Stimulated activated CD4-positive, alpha-beta T cell treated with anti-CD3 and anti-CD28 coated beads, Interleukin-4, amount 100 ng/mL, for 24 hours (primary cell): ENCODE results near the gene SCN4A.
"Not testable (repeated sequence)": the region's sequence is repeated elsewhere in the genome, so short reads cannot be mapped to it uniquely, and the experiment has no call there.

Source experiments
- DNase-seq: peaks from one replicate; pipeline ENCODE4 v3.0.0-alpha.2; 2020

SCN4A gene

DNA sequence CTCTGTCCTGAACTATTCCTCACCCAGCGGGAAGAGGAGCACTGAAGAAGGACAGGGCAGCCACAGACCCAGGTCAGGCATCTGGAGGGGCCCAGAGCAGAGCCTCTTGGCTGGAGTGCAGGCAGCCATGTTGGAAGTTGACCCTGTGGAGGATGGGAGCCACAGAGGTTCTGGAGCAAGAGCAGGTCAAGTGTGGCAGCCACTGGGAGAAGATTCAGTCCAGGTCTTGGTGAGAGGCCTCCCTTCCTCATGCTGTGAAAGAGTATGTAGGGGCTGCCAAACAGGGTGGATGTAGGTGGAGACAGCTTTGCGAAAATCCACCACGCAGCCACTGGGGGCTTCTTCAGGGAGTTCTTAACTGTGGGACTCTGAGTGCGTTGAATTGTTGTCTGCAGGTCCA, 40.0 kb downstream of the SCN4A start:
- no peak for DNase-seq

DNA sequence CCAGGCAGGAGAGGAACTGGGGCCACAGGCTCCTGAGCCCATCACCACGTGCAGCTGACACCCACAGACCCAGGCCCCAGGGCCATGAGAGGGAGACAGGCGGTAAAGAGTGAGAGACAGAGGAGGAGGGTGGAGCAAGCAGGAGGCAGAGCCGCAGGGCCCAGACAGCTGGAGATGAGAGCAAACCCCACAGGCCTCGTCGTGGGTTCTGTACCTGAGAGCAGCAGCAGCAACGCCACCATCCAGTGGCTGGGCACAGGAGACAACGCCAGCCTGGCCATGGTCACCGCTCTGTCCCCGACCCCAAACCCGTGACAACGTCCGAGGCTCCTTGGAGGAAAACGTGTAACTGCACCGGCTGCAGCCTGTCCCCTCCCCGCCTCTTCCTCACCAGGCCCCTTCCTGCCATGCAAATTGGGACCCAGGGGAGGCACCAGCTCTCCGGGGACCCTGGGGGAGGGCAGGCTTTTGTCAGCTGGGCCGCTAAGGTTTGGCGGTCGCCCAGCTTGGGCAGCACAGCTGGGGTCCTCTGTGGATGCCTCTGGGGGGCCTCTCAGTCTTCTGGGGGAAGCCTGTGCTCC, 40.6 kb downstream of the SCN4A start, which contains the start of gene CD79B:
Gene CD79B, minus strand, starts transcription at position 351 of the 581 bp plus-strand sequence. Its CDS starts 70 bp downstream, at position 281.
- DNase-seq: peak; percentile 49

DNA sequence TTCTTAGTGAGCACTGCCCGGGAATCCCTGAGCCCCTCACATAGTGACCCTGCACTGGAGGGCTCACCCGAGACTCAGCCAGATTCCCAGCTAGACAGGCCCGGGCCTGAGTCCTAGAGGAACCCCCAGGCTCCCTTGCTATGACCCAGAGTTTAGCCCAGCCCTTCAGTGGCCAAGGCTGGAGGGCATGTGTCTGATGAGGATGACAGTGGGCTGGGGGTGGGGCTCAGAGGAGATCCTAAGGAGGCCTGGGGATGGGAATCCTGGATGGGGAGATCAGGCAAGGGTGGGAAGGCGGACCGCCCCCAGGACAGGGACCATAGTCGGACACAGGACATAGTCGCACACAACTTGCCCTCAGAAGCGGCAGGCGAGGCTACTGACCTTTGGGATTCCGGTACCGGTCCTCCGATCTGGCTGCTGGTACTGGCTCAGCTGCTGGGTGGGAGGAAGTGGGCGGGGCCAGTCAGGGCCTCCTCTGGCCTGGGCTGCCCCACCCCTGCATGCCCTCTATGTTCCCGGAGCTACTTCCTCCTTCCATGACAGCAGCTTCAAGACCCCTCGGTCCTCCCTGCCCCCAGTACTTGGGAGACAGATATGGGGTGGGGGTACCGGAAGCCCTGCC, 41.7 kb downstream of the SCN4A start:
- DNase-seq: peak; percentile 55

DNA sequence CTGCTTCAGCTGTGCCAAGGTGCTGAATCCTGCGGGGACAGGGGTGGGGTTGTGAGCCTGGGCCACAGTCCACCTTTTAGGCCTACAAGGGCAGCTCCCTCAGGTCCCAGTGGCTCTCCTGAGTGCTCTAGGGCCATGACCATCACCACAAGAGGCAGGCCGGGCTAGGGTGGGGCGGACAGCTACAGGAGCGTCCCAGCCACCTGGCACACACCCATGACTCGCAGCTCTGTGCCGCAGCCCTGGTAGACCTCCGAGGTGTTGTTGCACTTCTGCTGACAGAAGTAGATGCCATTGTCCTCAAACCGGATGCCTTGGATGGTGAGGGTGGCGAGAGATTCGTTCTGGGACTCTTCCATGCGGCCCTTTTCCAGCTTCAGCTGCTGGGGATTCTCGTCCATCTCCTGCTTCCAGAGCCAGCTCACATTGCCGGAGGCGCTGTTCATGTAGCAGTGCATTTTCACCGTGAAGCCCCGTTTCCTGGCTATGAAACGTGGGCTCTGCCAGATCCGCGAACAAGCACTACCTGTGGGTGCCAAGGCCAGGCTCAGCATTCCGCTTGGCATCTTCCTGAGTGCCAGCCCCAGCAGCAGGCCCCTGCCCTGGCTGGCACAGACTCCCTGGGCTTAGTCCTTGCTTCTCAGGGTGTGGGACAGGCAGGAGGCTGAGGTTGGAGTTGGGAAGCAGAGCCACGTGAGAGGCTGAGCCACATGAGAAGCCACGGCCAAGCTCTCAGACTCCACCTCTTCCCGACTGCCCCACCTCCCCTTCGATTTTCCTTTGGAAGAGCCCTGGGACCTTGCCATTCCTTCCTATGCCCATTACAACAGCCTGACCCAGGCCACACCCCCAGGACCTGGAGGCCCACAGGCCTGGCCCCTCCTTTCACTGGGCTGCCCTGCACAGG, 42.6 kb downstream of the SCN4A start:
- DNase-seq: no peak

DNA sequence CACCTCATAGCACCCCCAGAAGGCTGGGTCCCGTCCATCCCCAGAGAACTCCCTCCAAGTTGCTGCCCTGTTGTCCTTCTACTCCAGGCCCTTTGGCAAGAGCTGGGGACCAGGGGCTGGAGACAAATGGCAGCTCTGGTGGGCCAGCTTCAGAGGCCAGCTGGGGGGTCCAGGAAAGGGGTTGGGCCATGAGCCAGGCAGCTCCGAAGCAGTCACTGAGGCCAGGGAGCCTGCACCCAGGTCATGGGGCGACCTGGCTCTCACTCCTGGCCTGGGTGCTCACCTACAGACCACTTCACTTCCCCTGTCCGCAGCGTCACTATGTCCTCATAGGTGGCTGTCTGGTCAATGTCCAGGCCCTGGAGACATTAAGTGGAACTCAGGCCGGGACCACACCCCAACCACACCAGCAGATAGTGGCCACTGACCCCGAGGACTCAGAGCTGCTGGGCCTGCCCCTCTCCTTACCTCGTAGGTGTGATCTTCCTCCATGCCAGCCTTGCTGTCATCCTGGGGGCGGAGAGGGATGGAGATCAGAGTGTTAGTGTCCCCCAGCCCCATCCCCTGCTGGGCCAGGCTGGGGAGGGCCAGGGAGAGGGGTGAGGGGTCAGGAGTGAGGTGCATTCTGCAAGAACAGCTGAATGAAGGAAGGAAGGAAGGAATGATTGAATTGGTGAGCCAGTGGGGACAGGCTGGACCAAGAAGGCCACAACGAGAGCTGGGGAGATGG, 43.6 kb downstream of the SCN4A start:
- DNase-seq: no peak

DNA sequence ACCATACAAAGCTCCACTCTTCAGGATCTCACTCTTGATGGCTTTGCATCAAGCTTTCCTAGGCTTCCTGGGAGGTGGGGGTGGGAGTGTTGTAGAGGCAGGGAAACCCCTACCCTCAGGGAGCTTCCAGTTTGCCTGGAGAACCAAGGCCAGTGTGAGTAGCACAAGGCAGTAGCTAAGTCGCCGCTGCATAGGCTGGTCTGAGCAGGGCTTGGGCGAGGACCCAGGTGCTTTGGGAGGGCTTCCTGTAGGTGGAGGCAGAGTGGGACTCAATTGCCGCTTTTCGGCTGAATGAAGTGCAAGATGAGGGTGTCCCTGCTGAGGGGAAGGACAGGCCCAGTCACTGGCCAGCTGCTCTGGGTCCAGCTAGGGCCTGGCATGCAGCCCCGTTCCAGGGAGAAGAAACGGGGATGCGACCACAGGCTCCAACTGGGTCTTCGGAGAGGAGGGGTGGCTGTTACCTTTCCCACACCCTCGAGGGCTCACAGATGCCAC, 44.5 kb downstream of the SCN4A start:
- no peak for DNase-seq

DNA sequence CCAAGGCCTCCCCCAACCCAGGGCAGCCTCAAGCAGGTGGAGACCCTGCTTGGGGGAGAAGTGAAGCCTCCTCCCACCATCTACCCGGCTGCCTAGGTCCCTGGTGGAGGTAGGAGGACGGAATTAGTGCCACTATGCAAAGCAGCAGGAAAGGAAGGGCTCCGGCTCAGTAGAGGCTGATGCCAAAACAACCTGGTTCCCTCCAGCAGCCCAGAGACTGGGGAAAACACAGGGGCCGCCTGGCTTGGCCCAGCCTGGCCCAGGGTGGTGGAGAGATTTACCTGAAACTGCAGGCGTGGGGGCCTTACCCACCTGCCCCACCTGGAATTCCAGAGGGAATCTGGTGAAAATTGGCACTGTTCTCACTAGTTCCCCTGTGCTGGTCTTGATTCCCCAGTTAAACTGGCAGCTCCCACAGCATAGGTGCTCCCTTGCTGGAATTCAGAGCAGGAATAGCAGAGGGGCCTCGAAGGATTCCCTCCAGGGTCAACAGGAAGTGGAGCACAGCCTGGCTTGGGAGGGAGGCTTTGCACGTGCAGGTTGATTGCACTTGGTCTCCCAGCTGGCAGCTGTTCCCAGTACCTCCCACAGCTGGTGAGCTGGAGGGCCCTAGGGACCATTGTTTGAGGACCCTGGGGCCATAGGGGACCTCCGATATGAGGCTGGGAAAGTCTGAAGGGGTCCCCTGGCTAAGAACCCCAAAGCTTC, 45.1 kb downstream of the SCN4A start:
- DNase-seq: no peak

DNA sequence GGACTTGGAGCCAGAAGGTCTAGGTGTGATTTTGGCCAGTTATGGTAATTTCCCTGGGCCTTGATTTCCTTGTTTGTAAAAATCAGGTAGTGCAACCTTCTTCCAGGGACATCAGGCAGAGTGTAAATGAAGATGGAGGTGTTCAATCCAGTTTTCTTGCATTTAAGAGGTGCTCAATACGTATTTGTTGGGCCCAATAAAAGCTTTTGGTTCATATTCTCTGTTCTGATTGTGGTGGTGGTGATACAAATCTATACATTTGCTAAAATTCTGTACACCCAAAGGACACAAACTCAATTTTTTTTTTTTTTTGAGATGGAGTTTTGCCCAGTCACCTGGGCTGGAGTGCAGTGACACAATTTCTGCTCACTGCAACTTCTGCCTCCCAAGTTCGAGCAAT, 46.6 kb downstream of the SCN4A start:
- DNase-seq: no peak

DNA sequence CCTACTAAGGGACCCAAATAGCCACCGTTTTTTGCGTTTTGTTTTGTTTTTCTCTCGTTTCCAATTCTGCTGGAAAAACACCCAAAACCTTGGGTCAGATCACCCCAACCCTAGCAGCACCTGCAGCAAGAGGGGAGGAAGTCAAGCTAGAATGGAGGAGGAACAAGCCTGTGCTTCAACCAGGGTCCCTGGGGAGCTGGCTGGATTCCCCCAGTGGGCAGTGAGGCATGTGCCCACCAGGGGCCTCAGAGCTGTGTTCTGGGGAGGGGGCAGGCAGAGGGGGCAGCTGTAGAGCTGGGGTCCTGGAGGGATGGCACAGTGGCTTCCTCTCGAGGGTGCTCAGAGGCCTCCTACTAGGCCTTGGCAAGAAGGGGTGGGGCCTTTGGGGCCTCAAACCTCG, 47.1 kb downstream of the SCN4A start:
- DNase-seq: no peak

DNA sequence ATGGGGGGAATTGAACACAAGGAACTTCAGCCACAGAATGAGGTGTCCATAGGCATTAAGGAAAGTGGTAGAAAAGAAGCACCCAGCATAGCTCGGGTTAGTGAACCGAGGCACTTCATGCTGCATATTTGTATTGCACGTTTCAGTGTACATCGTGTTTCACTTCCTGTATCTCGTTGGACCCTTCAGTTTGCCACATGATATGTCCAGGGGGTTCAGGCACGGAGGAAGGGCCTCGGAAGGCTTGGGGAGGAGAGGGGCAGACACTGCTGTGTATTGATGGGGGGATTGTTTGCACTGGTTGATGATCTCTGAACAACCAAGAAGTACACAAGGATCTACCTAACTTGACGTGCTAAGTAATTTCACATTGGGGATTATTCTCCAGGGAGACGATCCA, 50.3 kb downstream of the SCN4A start:
- not testable (repeated sequence) for DNase-seq

DNA sequence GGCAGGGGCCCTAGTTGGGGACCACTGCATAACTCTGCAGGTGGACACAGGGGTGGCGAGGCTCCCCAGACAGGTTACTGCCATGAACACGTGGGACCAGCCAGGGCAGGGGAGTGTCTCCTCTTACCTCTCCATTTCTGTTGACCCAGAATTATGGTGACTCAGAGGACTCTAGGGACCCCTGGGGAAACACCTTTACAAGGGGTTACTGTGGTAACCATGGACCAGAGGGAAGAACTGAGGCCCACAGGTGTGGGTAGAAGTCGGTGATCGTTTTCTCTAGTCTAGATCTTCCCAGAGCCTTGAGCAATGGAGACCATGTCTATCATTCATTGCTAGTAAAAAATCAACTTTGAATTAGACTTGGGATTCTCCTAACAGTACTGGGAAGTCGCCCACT, 51.9 kb downstream of the SCN4A start:
- not testable (repeated sequence) for DNase-seq

DNA sequence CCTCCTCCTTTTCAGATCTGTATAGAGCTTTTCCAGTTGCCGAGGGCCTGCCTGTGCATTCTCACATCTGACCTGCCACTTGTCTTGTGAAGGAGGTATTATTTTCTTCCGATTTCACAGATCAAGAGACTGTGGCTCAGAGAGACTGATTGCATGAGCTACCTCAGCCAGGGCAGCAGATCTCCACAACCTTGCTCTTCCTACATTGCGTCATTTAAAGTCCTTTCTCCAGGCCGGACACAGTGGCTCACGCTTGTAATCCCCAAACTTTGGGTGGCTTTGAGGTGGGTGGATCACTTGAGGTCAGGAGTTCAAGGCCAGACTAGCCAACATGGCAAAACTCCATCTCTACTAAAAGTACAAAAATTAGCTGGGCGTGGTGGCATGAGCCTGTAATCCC, 52.7 kb downstream of the SCN4A start:
- DNase-seq: not testable (repeated sequence)

DNA sequence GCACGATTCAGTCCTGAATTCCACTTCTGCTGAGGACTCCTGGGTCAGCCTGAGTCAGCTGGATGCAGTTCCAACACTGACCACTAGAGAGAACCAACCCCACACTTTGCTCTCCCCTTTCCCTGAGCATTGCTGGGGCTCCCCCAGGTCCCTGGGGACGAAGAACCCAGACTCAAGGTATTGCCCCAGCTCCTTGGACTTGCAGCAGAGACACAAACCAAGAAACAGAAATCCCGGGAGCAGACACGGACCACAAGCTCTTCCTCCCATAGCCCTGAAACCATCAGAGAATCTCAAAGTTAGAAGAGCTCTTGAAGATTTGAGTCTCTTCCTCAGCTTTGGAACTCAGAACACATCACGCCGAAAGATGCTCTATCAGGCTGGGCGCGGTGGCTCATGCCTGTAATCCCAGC, 53.4 kb downstream of the SCN4A start:
- DNase-seq: peak; percentile 80

DNA sequence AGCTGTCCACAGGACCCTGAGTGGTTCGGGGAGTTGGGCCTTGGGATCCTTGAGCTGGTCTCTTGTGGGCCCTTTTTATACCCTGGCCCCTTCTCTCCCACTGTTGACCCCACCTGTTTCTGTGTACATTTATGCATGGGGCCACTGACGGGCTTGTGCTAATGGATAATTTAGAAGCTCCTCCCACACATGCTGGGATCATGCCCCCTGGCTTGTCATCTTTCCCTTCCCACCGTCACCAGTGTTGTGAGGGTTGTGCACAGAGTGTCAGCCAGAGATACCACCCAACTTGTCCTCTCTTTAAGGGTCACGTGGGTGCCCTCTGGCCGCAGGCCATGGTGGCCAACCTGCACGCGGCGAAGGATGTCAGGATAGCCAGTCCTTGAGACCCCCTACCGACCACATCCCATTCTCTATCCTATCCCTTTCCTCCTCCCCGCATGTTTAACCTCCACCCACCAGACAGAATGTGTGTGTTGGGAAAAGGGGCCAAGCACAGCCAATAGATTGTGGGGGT, 53.9 kb downstream of the SCN4A start, which contains the start of gene GH1:
Gene GH1, minus strand, starts transcription at position 51 of the 517 bp plus-strand sequence. CDS start 63 bp downstream, outside the sequence.
- not testable (repeated sequence) for DNase-seq

DNA sequence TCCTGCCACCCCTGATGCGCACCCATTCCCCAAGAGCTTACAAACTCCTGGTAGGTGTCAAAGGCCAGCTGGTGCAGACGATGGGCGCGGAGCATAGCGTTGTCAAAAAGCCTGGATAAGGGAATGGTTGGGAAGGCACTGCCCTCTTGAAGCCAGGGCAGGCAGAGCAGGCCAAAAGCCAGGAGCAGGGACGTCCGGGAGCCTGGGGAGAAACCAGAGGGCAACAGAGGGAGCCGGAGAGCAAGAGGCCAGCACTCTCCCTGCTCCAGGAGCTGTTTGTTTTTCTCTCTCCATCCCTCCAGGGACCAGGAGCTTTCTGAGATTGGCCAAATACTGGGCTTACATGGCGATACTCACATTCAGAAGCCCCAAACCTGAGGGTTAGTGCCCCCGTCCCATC, 54.4 kb downstream of the SCN4A start:
- no peak for DNase-seq

DNA sequence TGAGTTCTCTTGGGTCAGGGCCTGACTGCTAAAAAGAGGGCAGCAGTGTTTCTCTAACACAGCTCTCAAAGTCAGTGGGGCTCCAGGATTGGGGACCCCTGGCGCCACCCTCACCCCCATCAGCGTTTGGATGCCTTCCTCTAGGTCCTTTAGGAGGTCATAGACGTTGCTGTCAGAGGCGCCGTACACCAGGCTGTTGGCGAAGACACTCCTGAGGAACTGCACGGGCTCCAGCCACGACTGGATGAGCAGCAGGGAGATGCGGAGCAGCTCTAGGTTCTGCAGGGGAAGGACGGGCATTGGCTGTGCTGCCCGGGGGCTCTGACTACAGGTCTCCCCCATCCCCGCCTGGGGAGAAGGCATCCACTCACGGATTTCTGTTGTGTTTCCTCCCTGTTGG, 55.1 kb downstream of the SCN4A start:
- no peak for DNase-seq

DNA sequence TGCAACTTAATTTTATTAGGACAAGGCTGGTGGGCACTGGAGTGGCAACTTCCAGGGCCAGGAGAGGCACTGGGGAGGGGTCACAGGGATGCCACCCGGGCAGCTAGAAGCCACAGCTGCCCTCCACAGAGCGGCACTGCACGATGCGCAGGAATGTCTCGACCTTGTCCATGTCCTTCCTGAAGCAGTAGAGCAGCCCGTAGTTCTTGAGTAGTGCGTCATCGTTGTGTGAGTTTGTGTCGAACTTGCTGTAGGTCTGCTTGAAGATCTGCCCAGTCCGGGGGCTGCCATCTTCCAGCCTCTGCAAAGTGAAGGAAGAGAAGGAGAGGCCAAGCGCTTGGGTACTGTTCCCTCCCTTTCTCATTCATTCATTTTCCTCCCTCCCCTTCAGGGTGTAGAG, 55.5 kb downstream of the SCN4A start:
- not testable (repeated sequence) for DNase-seq

DNA sequence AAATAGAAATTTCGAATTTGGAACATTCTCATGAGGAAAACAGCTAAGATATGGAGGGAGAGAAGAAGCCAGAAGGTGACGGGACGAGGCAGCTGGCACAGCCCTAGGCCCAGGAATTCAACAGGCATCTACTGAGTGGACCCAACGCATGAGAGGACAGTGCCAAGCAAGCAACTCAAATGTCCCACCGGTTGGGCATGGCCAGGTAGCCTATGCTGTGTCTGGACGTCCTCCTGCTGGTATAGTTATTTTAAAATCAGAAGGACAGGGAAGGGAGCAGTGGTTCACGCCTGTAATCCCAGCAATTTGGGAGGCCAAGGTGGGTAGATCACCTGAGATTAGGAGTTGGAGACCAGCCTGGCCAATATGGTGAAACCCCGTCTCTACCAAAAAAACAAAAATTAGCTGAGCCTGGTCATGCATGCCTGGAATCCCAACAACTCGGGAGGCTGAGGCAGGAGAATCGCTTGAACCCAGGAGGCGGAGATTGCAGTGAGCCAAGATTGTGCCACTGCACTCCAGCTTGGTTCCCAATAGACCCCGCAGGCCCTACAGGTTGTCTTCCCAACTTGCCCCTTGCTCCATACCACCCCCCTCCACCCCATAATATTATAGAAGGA, 56.0 kb downstream of the SCN4A start:
- no peak for DNase-seq

DNA sequence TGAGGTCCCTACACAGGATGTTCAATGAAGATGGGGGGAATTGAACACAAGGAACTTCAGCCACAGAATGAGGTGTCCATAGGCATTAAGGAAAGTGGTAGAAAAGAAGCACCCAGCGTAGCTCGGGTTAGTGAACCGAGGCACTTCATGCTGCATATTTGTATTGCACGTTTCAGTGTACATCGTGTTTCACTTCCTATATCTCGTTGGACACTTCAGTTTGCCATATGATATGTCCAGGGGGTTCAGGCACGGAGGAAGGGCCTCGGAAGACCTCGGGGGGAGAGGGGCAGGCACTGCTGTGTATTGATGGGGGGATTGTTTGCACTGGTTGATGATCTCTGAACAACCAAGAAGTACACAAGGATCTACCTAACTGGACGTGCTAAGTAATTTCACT, 57.0 kb downstream of the SCN4A start:
- DNase-seq: not testable (repeated sequence)

DNA sequence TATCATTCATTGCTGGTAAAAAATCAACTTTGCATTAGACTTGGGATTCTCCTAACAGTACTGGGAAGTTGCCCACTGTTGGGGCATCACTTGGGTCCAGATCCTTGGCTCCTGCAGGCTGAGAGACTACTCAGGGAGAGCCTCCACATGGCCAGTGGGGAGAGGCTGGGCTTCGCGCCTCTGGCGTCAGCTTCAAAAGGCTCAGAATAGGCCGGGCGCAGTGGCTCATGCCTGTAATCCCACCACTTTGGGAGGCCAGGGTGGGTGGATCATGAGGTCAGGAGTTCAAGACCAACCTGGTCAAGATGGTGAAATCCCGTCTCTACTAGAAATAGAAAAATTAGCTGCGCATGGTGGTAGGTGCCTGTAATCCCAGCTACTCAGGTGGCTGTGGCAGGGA, 58.2 kb downstream of the SCN4A start:
- no peak for DNase-seq

DNA sequence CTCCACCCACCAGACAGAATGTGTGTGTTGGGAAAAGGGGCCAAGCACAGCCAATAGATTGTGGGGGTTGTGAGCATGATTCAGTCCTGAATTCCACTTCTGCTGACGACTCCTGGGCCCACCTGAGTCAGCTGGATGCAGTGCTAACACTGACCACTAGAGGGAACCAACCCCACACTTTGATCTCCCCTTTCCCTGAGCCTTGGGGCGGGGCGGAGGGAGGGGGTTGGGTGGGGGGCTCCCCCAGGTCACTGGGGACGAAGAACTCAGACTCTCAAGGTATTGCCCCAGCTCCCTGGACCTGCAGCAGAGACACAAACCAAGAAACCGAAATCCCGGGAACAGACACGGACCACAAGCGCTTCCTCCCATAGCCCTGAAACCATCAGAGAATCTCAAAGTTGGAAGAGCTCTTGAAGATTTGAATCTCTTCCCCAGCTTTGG, 61.0 kb downstream of the SCN4A start:
- DNase-seq: peak; percentile 69
